H1 (cell line): ENCODE measurements around the gene MLPH. TPM values are rescaled to one million over a fixed set of nuclear protein-coding genes. Genes with fewer than 3 reads are reported as not detected.

Experiments used
- CTCF ChIA-PET: fragments of 300-600 bp; sonication (Branson Sonifier 250); formaldehyde crosslinking; loops from one replicate; lab custom pipeline; 2021; ENCODE audit not compliant: partially characterized antibody; lab: Charles Lee
- POLR2A ChIA-PET: fragments of 300-600 bp; sonication (Branson Sonifier 250); formaldehyde crosslinking; loops from one replicate; lab custom pipeline; 2021; ENCODE audit warnings: inconsistent platforms; ENCODE audit not compliant: partially characterized antibody; lab: Charles Lee
- DNase-seq, 2 experiments: peaks; one replicate each; pipeline versions ENCODE4 v3.0.0 to v3.0.0-alpha.2; 2010 to 2022; ENCODE audit warnings: low spot score in 2 of 2, low read depth in 1 of 2, mixed read lengths in 1 of 2
- FAIRE-seq: peaks from 2 replicates; lab custom pipeline; 2011; peaks lifted over from hg19 to GRCh38; lab: Jason Lieb, UNC
- H2AFZ ChIP-seq: 2 replicates; pipeline ENCODE4 v1.8.1; 2012; ENCODE audit warnings: low read length, inconsistent platforms
- H2AK5ac ChIP-seq: 2 replicates; pipeline ENCODE4 v1.6.1; 2013; ENCODE audit warnings: low read depth, low read length
- H2BK120ac ChIP-seq: replicated peaks from 2 replicates; pipeline ENCODE3; 2013; ENCODE audit warnings: low read depth, low read length, inconsistent platforms
- H2BK12ac ChIP-seq: 2 replicates; pipeline ENCODE4 v1.6.1; 2013; ENCODE audit warnings: low read depth, low read length
- H2BK15ac ChIP-seq: 2 replicates; pipeline ENCODE4 v1.6.1; 2013; ENCODE audit warnings: low read length
- H2BK20ac ChIP-seq: 2 replicates; pipeline ENCODE4 v1.6.1; 2013; ENCODE audit warnings: low read length
- H2BK5ac ChIP-seq: 2 replicates; pipeline ENCODE4 v1.6.1; 2013; ENCODE audit warnings: low read depth, low read length
- H3K14ac ChIP-seq: 2 replicates; pipeline ENCODE4 v1.6.1; 2013; ENCODE audit warnings: inconsistent platforms; ENCODE audit not compliant: insufficient read length
- H3K18ac ChIP-seq: 2 replicates; pipeline ENCODE4 v1.6.1; 2013; ENCODE audit warnings: low read length; ENCODE audit errors: extremely low read depth
- H3K23ac ChIP-seq: 2 replicates; pipeline ENCODE4 v1.6.1; 2013; ENCODE audit warnings: inconsistent platforms; ENCODE audit not compliant: insufficient read length
- H3K23me2 ChIP-seq: 2 replicates; pipeline ENCODE4 v1.6.1; 2013; ENCODE audit warnings: low read depth, low read length
- H3K27ac ChIP-seq: 2 replicates; pipeline ENCODE4 v1.6.1; 2011; ENCODE audit warnings: low read depth, low read length, inconsistent platforms
- H3K27me3 ChIP-seq, 4 experiments: replicated peaks in 1 of 4; 1 replicate in 1 of 4; 2 replicates in 3 of 4; pipeline versions ENCODE4 v1.6.1 to v1.8.1; 2011 to 2013; ENCODE audit warnings: low read length in 3 of 4, mild to moderate bottlenecking in 3 of 4, inconsistent platforms in 2 of 4, mixed read lengths in 2 of 4, moderate library complexity in 1 of 4; ENCODE audit not compliant: control insufficient read depth in 3 of 4, insufficient read depth in 3 of 4; ENCODE audit errors: extremely low read depth in 1 of 4
- H3K36me3 ChIP-seq, 4 experiments: 2 replicates each; pipeline versions ENCODE4 v1.6.1 to v1.8.1; 2011 to 2013; ENCODE audit warnings: mild to moderate bottlenecking in 4 of 4, low read length in 3 of 4, moderate library complexity in 2 of 4, control low read depth in 1 of 4, inconsistent platforms in 1 of 4; ENCODE audit not compliant: insufficient read depth in 4 of 4, control insufficient read depth in 2 of 4
- H3K4ac ChIP-seq: replicated peaks from 2 replicates; pipeline ENCODE3; 2013; ENCODE audit warnings: low read length, low read depth, mixed read lengths, inconsistent platforms; ENCODE audit not compliant: insufficient read length
- H3K4me1 ChIP-seq, 4 experiments: replicated peaks in 1 of 4; 1 replicate in 1 of 4; 2 replicates in 3 of 4; pipeline versions ENCODE4 v1.6.1 to v1.8.1; 2011 to 2013; ENCODE audit warnings: low read length in 3 of 4, inconsistent platforms in 2 of 4, mixed read lengths in 1 of 4; ENCODE audit not compliant: insufficient read depth in 4 of 4, control insufficient read depth in 3 of 4
- H3K4me2 ChIP-seq, 2 experiments: 2 replicates each; pipeline versions ENCODE4 v1.6.1 to v1.8.1; 2011 to 2013; ENCODE audit warnings: low read depth in 2 of 2, low read length in 2 of 2, control low read depth in 1 of 2, inconsistent platforms in 1 of 2, mild to moderate bottlenecking in 1 of 2; ENCODE audit not compliant: insufficient read depth in 1 of 2
- H3K4me3 ChIP-seq, 4 experiments: fragments of 200-600, 300-600 bp in 1 of 4; sonication (generic), shearing (Covaris generic), sonication (Bioruptor Twin) in 1 of 4; 2 replicates each; pipeline versions ENCODE4 v1.5.1 to v1.8.1; 2011 to 2016; ENCODE audit warnings: low read length in 4 of 4, low read depth in 3 of 4, control low read depth in 2 of 4, inconsistent platforms in 2 of 4, mild to moderate bottlenecking in 2 of 4, mixed read lengths in 1 of 4, moderate library complexity in 1 of 4; ENCODE audit not compliant: insufficient read depth in 2 of 4; ENCODE audit errors: extremely low read depth in 1 of 4
- H3K56ac ChIP-seq: replicated peaks from 2 replicates; pipeline ENCODE3; 2013; ENCODE audit warnings: low read depth, mild to moderate bottlenecking, mixed read lengths, low read length, inconsistent platforms; ENCODE audit not compliant: insufficient read length
- H3K79me1 ChIP-seq: 2 replicates; pipeline ENCODE4 v1.6.1; 2013; ENCODE audit warnings: low read depth, low read length, control low read depth
- H3K79me2 ChIP-seq, 2 experiments: 2 replicates each; pipeline versions ENCODE4 v1.6.1 to v1.8.1; 2012 to 2013; ENCODE audit warnings: low read length in 2 of 2, mild to moderate bottlenecking in 2 of 2, inconsistent platforms in 1 of 2; ENCODE audit not compliant: insufficient read depth in 2 of 2, control insufficient read depth in 1 of 2
- H3K9ac ChIP-seq, 4 experiments: replicated peaks in 1 of 4; 1 replicate in 1 of 4; 2 replicates in 3 of 4; pipeline versions ENCODE4 v1.6.1 to v1.8.1; 2011 to 2013; ENCODE audit warnings: low read depth in 3 of 4, low read length in 3 of 4, control low read depth in 2 of 4, mild to moderate bottlenecking in 2 of 4, moderate library complexity in 2 of 4, inconsistent platforms in 1 of 4; ENCODE audit errors: extremely low read depth in 1 of 4
- H3K9me3 ChIP-seq, 2 experiments: 2 replicates each; pipeline versions ENCODE4 v1.6.1 to v1.8.1; 2012 to 2013; ENCODE audit warnings: mild to moderate bottlenecking in 2 of 2, moderate library complexity in 2 of 2, control low read depth in 1 of 2, inconsistent platforms in 1 of 2, low read depth in 1 of 2, low read length in 1 of 2, mixed read lengths in 1 of 2; ENCODE audit not compliant: insufficient read depth in 2 of 2
- H4K20me1 ChIP-seq, 2 experiments: replicated peaks in 1 of 2; 2 replicates each; pipeline versions ENCODE3 to v1.8.1; 2011 to 2013; ENCODE audit warnings: inconsistent platforms in 2 of 2, low read length in 2 of 2, mild to moderate bottlenecking in 1 of 2; ENCODE audit not compliant: insufficient read depth in 2 of 2, control insufficient read depth in 1 of 2
- H4K5ac ChIP-seq: 2 replicates; pipeline ENCODE4 v1.6.1; 2013; ENCODE audit warnings: low read length, low read depth, mixed read lengths, inconsistent platforms; ENCODE audit not compliant: insufficient read length
- H4K8ac ChIP-seq: 2 replicates; pipeline ENCODE4 v1.8.0; 2013; ENCODE audit warnings: mild to moderate bottlenecking, moderate library complexity, low read length, inconsistent platforms; ENCODE audit not compliant: insufficient read depth; ENCODE audit errors: extremely low read depth
- H4K91ac ChIP-seq: replicated peaks from 2 replicates; pipeline ENCODE3; 2013; ENCODE audit warnings: low read length, mixed read lengths, inconsistent platforms; ENCODE audit not compliant: insufficient read length
- CEBPB ChIP-seq: IDR thresholded peaks from 2 replicates; pipeline ENCODE4 v1.6.1; 2012; ENCODE audit warnings: low read depth, low read length
- EZH2 ChIP-seq: fragments of 200-600 bp; sonication (generic); IDR thresholded peaks from 2 replicates; pipeline ENCODE4 v1.7.1; 2012; ENCODE audit warnings: low read depth, mild to moderate bottlenecking, moderate library complexity, low read length, inconsistent platforms; ENCODE audit not compliant: severe bottlenecking
- NRF1 ChIP-seq: IDR thresholded peaks from 2 replicates; pipeline ENCODE4 v1.6.1; 2011; ENCODE audit warnings: mild to moderate bottlenecking, low read depth, low read length, improper control_type of control experiment
- SRF ChIP-seq: IDR thresholded peaks from 2 replicates; pipeline ENCODE4 v1.6.1; 2011; ENCODE audit warnings: mild to moderate bottlenecking, low read depth, low read length, moderate library complexity
- WGBS, 2 experiments: shearing (Covaris generic) in 1 of 2; methylation state at CpG; one replicate each; pipeline versions ENCODE4 v1.1.6 to v1.1.7; 2013 to 2015; ENCODE audit warnings: low lambda C conversion rate in 2 of 2, mixed read lengths in 2 of 2, inconsistent platforms in 1 of 2, low coverage in 1 of 2, missing lambda C conversion rate in 1 of 2; ENCODE audit not compliant: insufficient replicate concordance in 2 of 2, insufficient coverage in 1 of 2, insufficient read length in 1 of 2; ENCODE audit errors: extremely low coverage in 1 of 2, missing lambda C conversion rate in 1 of 2; 5-methylcytosine and 5-hydroxymethylcytosine counted together
- polyA plus RNA-seq, 7 experiments: library from polyadenylated mRNA; depleted of rRNA in 3 of 7; stranded (reverse) in 5 of 7; unstranded in 2 of 7; fragments of >200 nt in 5 of 7; fragments of 200-250 nt in 2 of 7; gene quantifications; 1 replicate in 5 of 7; 2 replicates in 1 of 7; 4 replicates in 1 of 7; pipeline versions ENCODE4 v1.2.1 to v1.2.3, GENCODE V29; 2011 to 2013; ENCODE audit warnings: missing spikeins in 2 of 7, mixed read lengths in 2 of 7
- total RNA-seq: library from RNA; stranded (reverse); fragmentation: NEBNext Ultra II Directional; extraction: Animal tissue kit (Norgen Biotek cat#: 25700); gene quantifications from 2 replicates; pipeline ENCODE4 v1.2.1, GENCODE V29; 2021

Gene MLPH
- total and polyA plus RNA-seq, 2 of the 8 experiments (the other 6 are each of a cell fraction or from before 2014, with no cell fraction given) = 12.7 to 17.0 TPM

- no peak overlapping the region for H4K91ac ChIP-seq
- ChIA-PET POLR2A (no interaction called here), CTCF (interaction anchor here (0.8 to 6.3 kb wide), 18 partner anchors 8 to 329 kb away, joined by 3 to 36 read pairs (median 6); no protein-coding TSS in a partner anchor)
- H3K18ac ChIP-seq = no peak overlapping the region
- H2BK5ac ChIP-seq = no peak overlapping the region
- peaks cover 0 to 2% (median 0%) of the 10 kb centered on the region in 4 experiments; a peak in 1 of 7 replicates for H3K27me3 ChIP-seq
- H2AFZ ChIP-seq = no peak overlapping the region
- no peak for TF ChIP-seq CEBPB
- no peak for TF ChIP-seq SRF
- no peak for TF ChIP-seq NRF1
- TF ChIP-seq EZH2 = no peak
- H3K9ac ChIP-seq = no peak overlapping the region
- FAIRE-seq (no peak), DNase-seq (no peak)
- peaks cover 0 to 6% (median 4%) of the 10 kb centered on the region in 4 experiments; a peak in 4 of 7 replicates for H3K4me1 ChIP-seq
- H3K4me3 ChIP-seq = no peak overlapping the region
- no peak overlapping the region for H2AK5ac ChIP-seq
- H3K23ac ChIP-seq = no peak overlapping the region
- H2BK15ac ChIP-seq = no peak overlapping the region
- no peaks in the 10 kb centered on the region for H3K79me1 ChIP-seq
- H2BK12ac ChIP-seq = peak overlapping the region; percentile 70; the same call in 1 of the 2 replicates
- H4K20me1 ChIP-seq = no peaks in the 10 kb centered on the region
- no peak overlapping the region for H2BK20ac ChIP-seq
- H3K79me2 ChIP-seq = no peaks in the 10 kb centered on the region
- WGBS, 2 experiments = 89% methylated on average over 13 of the region's 13 CpGs; no CpG with 5 or more reads in 1 of the 2 experiments
- H3K9me3 ChIP-seq = no peaks in the 10 kb centered on the region
- H3K4me2 ChIP-seq = no peak overlapping the region
- no peaks in the 10 kb centered on the region for H3K23me2 ChIP-seq
- H3K56ac ChIP-seq = no peak overlapping the region
- H4K5ac ChIP-seq = no peak overlapping the region
- no peaks in the 10 kb centered on the region for H3K36me3 ChIP-seq
- no peak overlapping the region for H3K4ac ChIP-seq
- H2BK120ac ChIP-seq = no peak overlapping the region
- H3K27ac ChIP-seq = no peak overlapping the region
- no peak overlapping the region; the same call in 1 of the 2 replicates for H4K8ac ChIP-seq
- no peak overlapping the region for H3K14ac ChIP-seq
Measured at GRCh38 chr2:237450583-237450982, 36.5 kb upstream of the MLPH start.
